Activated CD8-positive, alpha-beta memory T cell treated with anti-CD3 and anti-CD28 coated beads for 4 hours (primary cell): Measurements from ENCODE around the gene UBE2L5.
"Not testable (repeated sequence)": the region's sequence is repeated elsewhere in the genome, so short reads cannot be mapped to it uniquely, and the experiment has no call there.

Source experiments
- DNase-seq, 2 donors: peaks; one replicate each; pipeline ENCODE4 v3.0.0-alpha.2; 2020; ENCODE audit warnings: low read depth in 2 of 2

Gene UBE2L5

GRCh38 chr13:30438286-30438685 lies 16.0 kb downstream of the UBE2L5 start:
- DNase-seq = no peak

- DNase-seq = no peak
Measured at GRCh38 chr13:30440910-30441703, 18.8 kb downstream of the UBE2L5 start.

GRCh38 chr13:30442926-30443325 lies 20.6 kb downstream of the UBE2L5 start:
- no peak for DNase-seq

- not testable (repeated sequence) for DNase-seq
Measured at GRCh38 chr13:30443491-30443890, 21.2 kb downstream of the UBE2L5 start.

GRCh38 chr13:30443957-30444404 lies 21.7 kb downstream of the UBE2L5 start:
- no peak for DNase-seq

- no peak for DNase-seq
Measured at GRCh38 chr13:30446126-30446500, 23.8 kb downstream of the UBE2L5 start.

GRCh38 chr13:30448441-30448840 lies 26.1 kb downstream of the UBE2L5 start:
- DNase-seq = no peak

- no peak for DNase-seq
Measured at GRCh38 chr13:30450066-30450465, 27.8 kb downstream of the UBE2L5 start.

- not testable (repeated sequence) for DNase-seq
Measured at GRCh38 chr13:30451476-30451875, 29.2 kb downstream of the UBE2L5 start.

GRCh38 chr13:30453727-30454126 lies 31.4 kb downstream of the UBE2L5 start:
- no peak for DNase-seq

- DNase-seq = no peak
Measured at GRCh38 chr13:30454991-30455390, 32.7 kb downstream of the UBE2L5 start.

- no peak for DNase-seq
Measured at GRCh38 chr13:30456290-30456689, 34.0 kb downstream of the UBE2L5 start.

- DNase-seq = no peak
Measured at GRCh38 chr13:30457306-30457891, 35.1 kb downstream of the UBE2L5 start.

- not testable (repeated sequence) for DNase-seq
Measured at GRCh38 chr13:30461279-30462066, 39.2 kb downstream of the UBE2L5 start.

- peak; percentile 42 to 46 for DNase-seq
Measured at GRCh38 chr13:30463787-30464495, 41.6 kb downstream of the UBE2L5 start.

- peak; percentile 61 to 73 for DNase-seq
Measured at GRCh38 chr13:30464496-30465342, 42.4 kb downstream of the UBE2L5 start.

- no peak for DNase-seq
Measured at GRCh38 chr13:30465343-30465592, 43.0 kb downstream of the UBE2L5 start.

GRCh38 chr13:30465593-30466357 lies 43.5 kb downstream of the UBE2L5 start, which contains the start of gene HMGB1:
HMGB1 (minus strand) TSS chr13:30465936; CDS start chr13:30463680, 2,256 bp downstream.
- DNase-seq = peak; percentile 91 to 96

- DNase-seq = no peak
Measured at GRCh38 chr13:30466358-30466714, 44.0 kb downstream of the UBE2L5 start.

GRCh38 chr13:30466841-30467252 lies 44.6 kb downstream of the UBE2L5 start:
- no peak for DNase-seq
